ENCODE measurements around the gene NFXL1. TPM values are rescaled to one million over a fixed set of nuclear protein-coding genes. Genes with fewer than 3 reads are reported as not detected.
"Not testable (repeated sequence)": the region's sequence is repeated elsewhere in the genome, so short reads cannot be mapped to it uniquely, and the experiment has no call there.

NFXL1 gene
- total and polyA plus RNA-seq, 5 experiments from 2014 or later = 7.1 to 17.9 (median 12.1) TPM

DNA sequence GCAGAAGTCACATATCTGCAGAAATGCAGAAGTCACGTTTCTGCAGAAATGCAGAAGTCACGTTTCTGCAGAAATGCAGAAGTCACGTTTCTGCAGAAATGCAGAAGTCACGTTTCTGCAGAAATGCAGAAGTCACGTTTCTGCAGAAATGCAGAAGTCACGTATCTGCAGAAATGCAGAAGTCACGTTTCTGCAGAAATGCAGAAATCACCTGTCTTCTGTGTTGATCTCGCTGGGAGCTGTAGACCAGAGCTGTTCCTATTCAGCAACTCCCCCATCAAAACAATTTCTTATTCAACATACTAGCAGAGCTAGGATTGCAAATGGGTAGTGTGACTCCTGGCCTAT, 8.9 kb upstream of the NFXL1 start:
- H3K9me3 Mint-ChIP-seq, DNase-seq, H3K4me3 Mint-ChIP-seq, POLR2A ChIA-PET, H3K36me3 Mint-ChIP-seq, H3K27ac Mint-ChIP-seq, H3K4me1 Mint-ChIP-seq, ATAC-seq: not testable (repeated sequence)
- H3K27me3 Mint-ChIP-seq = peaks cover 11 to 28% (median 16%) of the 10 kb centered on the region in 5 donors

DNA sequence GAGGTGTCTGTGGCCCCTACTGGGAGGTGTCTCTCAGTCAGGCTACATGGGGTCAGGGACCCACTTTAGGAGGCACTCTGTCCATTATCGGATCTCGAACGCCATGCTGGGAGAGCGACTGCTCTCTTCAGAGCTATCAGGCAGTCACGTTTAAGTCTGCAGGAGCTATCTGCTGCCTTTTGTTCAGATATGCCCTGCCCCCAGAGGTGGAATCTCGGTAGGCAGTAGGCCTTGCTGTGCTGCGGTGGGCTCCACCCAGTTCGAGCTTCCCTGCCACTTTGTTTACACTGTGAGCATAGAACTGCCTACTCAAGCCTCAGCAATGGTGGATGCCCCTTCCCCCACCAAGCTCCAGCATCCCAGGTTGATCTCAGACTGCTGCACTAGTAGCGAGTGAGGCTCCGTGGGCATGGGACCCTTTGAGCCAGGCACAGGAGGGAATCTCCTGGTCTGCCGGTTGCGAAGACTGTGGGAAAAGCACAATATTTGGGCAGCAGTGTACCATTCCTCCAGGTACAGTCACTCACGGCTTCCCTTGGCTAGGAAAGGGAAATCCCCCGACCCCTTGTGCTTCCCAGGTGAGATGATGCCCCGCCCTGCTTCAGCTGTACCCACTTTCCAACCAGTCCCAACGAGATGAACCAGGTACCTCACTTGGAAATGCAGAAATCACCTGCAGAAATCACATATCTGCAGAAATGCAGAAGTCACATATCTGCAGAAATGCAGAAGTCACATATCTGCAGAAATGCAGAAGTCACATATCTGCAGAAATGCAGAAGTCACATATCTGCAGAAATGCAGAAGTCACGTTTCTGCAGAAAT, 8.3 kb upstream of the NFXL1 start:
- not testable (repeated sequence) for ATAC-seq

DNA sequence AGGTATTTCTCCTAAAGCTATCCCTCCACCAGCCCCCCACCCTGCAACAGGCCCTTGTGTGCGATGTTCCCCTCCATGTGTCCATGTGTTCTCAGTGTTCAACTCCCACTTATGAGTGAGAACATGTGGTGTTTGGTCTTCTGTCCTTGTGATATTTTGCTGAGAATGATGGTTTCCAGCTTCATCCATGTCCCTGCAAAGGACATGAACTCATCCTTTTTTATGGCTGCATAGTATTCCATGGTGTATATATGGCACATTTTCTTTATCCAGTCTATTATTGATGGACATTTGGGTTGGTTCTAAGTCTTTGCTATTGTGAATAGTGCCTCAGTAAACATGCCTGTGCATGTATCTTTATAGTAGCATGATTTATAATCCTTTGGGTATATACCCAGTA, 2.8 kb upstream of the NFXL1 start:
- H3K4me3 Mint-ChIP-seq = not testable (repeated sequence)

More for the DNA sequence above, 8.3 kb upstream of the NFXL1 start:
- H3K4me3 Mint-ChIP-seq = peak overlapping the region in 1 of 10 donors; percentile 42
- H3K27me3 Mint-ChIP-seq = peaks cover 10 to 26% (median 16%) of the 10 kb centered on the region in 5 donors
- POLR2A ChIA-PET, H3K9me3 Mint-ChIP-seq, H3K4me1 Mint-ChIP-seq, DNase-seq, H3K36me3 Mint-ChIP-seq, H3K27ac Mint-ChIP-seq: not testable (repeated sequence)

DNA sequence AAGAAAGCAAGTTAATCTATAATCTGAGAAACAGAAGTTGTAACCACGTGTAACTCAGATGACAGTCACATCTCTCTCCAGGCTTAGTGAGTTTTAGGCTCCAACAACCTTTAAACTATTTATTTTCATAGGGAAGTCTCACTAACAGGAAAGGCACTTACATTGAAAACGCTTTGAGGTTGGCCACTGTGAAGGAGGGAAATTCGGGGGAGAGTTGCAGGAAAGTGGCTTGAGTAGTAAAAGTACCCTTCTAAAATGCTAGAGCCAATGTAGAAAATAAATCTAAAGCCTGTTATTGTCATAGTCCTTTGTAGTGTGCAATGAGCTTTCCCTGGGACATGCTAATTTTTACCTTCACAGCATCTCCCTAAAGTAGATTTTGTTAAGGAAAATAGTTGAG, 995 bp upstream of the NFXL1 start:
- POLR2A ChIA-PET = interaction anchor here (0.5 to 0.7 kb wide), 2 partner anchors 23 to 224 kb away, joined by 3 to 4 read pairs; no protein-coding TSS in a partner anchor
- Mint-ChIP-seq H3K9me3 (no peaks in the 10 kb centered on the region), H3K4me3 (peak overlapping the region in 8 of 10 donors; percentile 89 to 99 (median 98)), H3K27me3 (peaks cover 0 to 2% (median 0%) of the 10 kb centered on the region in 5 donors), H3K27ac (peak overlapping the region in 2 of 10 donors; percentile 17 to 46), H3K36me3 (peaks cover 4 to 9% (median 5%) of the 10 kb centered on the region in 3 donors), H3K4me1 (peaks cover 19 to 34% (median 32%) of the 10 kb centered on the region in 4 donors)
- DNase-seq (no peak), ATAC-seq (no peak)

More for the DNA sequence above, 2.8 kb upstream of the NFXL1 start:
- ATAC-seq, POLR2A ChIA-PET, H3K9me3 Mint-ChIP-seq, DNase-seq, H3K27ac Mint-ChIP-seq, H3K36me3 Mint-ChIP-seq: not testable (repeated sequence)
- H3K27me3 Mint-ChIP-seq = peaks cover 0 to 10% (median 4%) of the 10 kb centered on the region in 5 donors
- H3K4me1 Mint-ChIP-seq = peaks cover 15 to 23% (median 20%) of the 10 kb centered on the region in 4 donors

DNA sequence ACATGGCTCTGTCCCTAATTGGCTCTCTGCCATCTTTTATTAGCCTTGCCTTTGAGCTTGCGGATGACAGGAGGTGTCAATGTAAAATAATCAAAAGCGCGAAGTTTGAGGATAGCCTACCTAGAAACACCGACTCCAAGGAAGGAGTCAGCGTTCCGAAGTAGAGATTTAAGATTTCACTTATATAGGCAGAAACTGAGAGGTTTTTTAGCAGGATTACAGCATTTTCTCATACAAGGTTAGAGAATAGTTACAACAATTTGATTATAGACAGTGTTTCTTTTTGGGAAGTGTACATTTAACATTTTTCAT, 499 bp upstream of the NFXL1 start:
- Mint-ChIP-seq H3K4me1 (peaks cover 19 to 36% (median 32%) of the 10 kb centered on the region in 4 donors), H3K36me3 (peaks cover 5 to 14% (median 7%) of the 10 kb centered on the region in 3 donors), H3K27me3 (peaks cover 0 to 2% (median 0%) of the 10 kb centered on the region in 5 donors), H3K27ac (peak overlapping the region; percentile 39 to 99 (median 92)), H3K4me3 (peak overlapping the region; percentile 89 to 99 (median 98)), H3K9me3 (no peaks in the 10 kb centered on the region)
- POLR2A ChIA-PET = interaction anchor here (0.5 to 1.7 kb wide), 5 partner anchors 10 to 866 kb away, joined by 3 to 7 read pairs (median 3); no protein-coding TSS in a partner anchor
- ATAC-seq (peak in 1 of 2 donors; percentile 30), DNase-seq (no peak)

DNA sequence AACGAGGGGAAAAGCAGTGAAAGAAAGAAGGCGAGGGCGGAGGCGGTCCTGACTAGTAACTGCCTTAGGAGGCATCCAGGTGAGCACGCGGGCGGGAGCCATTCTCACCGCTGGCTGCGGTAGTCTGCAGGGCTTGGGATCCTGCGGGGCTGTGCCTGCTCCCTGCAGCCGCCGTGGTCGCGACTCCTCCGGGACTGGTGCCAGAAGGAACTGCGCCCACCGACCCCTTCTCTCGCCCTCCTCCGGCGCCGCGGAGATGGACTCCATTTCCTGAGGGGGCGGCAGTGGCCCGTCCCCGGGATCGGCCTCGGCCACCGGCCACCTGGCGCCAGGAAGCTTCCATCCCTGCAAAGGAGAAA, 543 bp downstream of the NFXL1 start:
- Mint-ChIP-seq H3K27me3 (no peaks in the 10 kb centered on the region), H3K27ac (peak overlapping the region; percentile 82 to 99 (median 96)), H3K4me1 (peaks cover 19 to 41% (median 34%) of the 10 kb centered on the region in 4 donors), H3K4me3 (peak overlapping the region; percentile 89 to 99 (median 98)), H3K36me3 (peaks cover 5 to 19% (median 10%) of the 10 kb centered on the region in 3 donors), H3K9me3 (no peaks in the 10 kb centered on the region)
- POLR2A ChIA-PET = interaction anchor here (0.7 to 1.7 kb wide), 3 partner anchors 9 to 867 kb away, joined by 3 to 7 read pairs (median 3); no protein-coding TSS in a partner anchor
- DNase-seq (peak in 8 of 10 donors; percentile 3 to 32 (median 23)), ATAC-seq (peak; percentile 12 to 36)

DNA sequence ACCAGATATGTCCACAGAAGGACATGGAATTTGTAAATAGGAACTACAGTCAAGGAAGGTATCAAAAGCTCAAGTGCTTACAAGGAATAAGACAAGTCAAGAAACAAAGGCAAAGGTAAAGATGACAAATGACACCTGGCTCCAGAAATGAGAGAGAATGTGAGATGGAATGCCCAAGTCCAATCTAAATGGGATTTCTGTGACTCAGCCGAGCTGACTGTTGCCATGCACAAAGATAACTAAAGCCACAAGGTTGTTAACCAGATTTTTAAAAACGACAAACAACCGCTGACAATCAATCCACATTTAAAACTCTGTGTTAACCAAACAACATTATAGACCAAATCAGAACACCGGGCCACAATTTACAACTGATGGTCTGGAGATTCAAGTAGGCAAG, 1.1 kb downstream of the NFXL1 start:
- POLR2A ChIA-PET = interaction anchor here (1.7 kb wide), 1 partner anchor 9 kb away, joined by 7 read pairs; no protein-coding TSS in a partner anchor
- H3K27ac Mint-ChIP-seq = peak overlapping the region; percentile 82 to 99 (median 96)
- DNase-seq = peak in 1 of 10 donors; percentile 4
- H3K36me3 Mint-ChIP-seq = peaks cover 5 to 24% (median 10%) of the 10 kb centered on the region in 3 donors
- no peaks in the 10 kb centered on the region for H3K9me3 Mint-ChIP-seq
- H3K4me3 Mint-ChIP-seq = peak overlapping the region; percentile 89 to 99 (median 98)
- ATAC-seq = no peak
- no peaks in the 10 kb centered on the region for H3K27me3 Mint-ChIP-seq
- peaks cover 20 to 43% (median 35%) of the 10 kb centered on the region in 4 donors for H3K4me1 Mint-ChIP-seq

DNA sequence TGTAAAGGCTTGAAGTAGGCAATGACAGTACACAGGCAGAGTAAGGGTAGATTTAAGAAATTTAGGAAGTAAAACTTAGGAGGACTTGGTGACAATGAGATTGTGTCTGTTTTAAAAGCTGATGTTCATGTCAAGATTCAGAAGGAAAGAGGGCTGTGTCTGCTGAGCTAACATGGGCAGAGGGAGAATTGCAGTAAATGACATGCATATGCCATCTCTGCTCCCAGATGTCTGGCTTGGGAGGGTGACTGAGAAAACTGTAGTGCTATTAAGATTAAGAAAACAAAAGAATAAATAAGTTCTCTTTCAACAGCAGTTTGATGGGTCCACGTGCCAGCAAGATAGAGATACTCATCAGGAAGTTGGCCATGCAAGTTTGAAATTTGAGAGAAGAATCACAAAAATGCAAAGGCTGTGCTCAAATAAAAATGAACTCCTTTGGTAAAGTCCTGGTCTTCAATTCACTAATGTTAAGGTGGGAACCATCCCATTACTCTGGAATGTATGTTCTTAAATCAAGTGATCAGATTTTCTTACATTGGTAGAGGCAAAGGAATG, 7.2 kb downstream of the NFXL1 start:
- H3K27ac Mint-ChIP-seq = no peak overlapping the region
- no peak for ATAC-seq
- POLR2A ChIA-PET = no interaction called here
- H3K9me3 Mint-ChIP-seq = no peaks in the 10 kb centered on the region
- DNase-seq = no peak
- no peak overlapping the region for H3K4me3 Mint-ChIP-seq
- H3K36me3 Mint-ChIP-seq = peaks cover 4 to 69% (median 28%) of the 10 kb centered on the region in 3 donors
- no peaks in the 10 kb centered on the region for H3K27me3 Mint-ChIP-seq
- peaks cover 11 to 32% (median 18%) of the 10 kb centered on the region in 4 donors for H3K4me1 Mint-ChIP-seq

DNA sequence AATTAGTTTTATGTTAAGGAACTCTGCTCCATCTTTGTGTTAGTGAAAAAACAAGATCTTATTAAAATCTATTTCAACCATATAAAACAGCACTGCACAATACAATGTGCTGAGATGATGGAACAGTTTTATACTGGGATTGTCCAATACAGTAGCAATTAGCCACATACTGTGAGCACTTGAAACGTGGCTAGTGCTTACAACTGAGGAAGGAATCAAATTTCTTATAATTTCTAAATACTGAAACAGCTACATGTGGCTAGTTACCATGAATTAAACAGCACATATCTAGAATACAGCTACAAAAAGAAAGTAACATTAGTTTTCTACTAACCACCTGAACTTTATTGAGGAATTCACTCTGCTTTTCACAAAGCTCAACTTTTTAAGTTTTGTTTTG, 14.7 kb downstream of the NFXL1 start:
- DNase-seq = no peak
- ATAC-seq = no peak
- POLR2A ChIA-PET = no interaction called here

DNA sequence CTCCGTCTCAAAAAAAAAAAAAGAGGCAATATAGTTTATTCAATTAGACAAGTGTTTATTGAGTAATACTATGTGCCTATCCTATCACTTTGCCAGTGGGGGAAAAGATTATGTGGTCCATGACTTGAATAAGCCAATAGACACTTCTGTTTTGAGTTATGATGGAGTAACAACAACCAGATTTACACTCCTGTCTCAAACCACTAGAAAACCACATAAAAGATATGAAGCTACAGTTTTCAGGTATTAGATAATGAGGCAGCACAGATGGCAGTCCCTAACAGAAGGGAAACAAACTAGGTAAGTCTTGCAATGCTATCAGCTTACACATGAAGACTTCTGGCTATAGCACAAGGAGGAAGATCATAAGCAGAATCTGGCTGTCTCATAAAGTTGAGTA, 22.5 kb downstream of the NFXL1 start:
- Mint-ChIP-seq H3K36me3 (peaks cover 0 to 84% (median 43%) of the 10 kb centered on the region in 3 donors), H3K4me1 (peaks cover 5 to 9% (median 7%) of the 10 kb centered on the region in 4 donors), H3K27ac (peak overlapping the region in 4 of 10 donors; percentile 11 to 70 (median 36))

More for the DNA sequence above, 14.7 kb downstream of the NFXL1 start:
- Mint-ChIP-seq H3K9me3 (no peaks in the 10 kb centered on the region), H3K4me3 (no peak overlapping the region), H3K27ac (no peak overlapping the region), H3K36me3 (peaks cover 0 to 85% (median 40%) of the 10 kb centered on the region in 3 donors), H3K27me3 (no peaks in the 10 kb centered on the region), H3K4me1 (peaks cover 0 to 2% (median 0%) of the 10 kb centered on the region in 4 donors)

DNA sequence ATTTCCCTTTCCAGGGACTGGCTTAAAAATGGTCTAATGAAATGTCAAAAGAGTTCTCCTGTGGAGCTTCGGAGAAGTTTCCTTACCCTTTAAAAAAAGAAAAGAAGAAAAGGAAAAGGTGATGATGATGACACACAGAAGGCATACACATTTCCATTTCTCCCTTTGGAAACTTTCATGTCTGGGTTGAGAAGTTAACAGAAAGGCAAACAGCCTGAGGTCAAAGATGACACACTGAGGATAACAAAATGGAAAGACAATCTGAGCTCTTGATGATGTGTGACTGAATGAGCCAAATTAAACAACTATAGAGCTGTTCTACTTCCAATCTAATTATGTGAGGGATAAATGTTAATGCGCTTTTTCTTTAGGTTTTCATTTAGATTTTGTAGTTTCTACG, 32.2 kb downstream of the NFXL1 start:
- peaks cover 0 to 2% (median 0%) of the 10 kb centered on the region in 4 donors for H3K4me1 Mint-ChIP-seq
- peaks cover 13 to 77% (median 42%) of the 10 kb centered on the region in 3 donors for H3K36me3 Mint-ChIP-seq
- POLR2A ChIA-PET = no interaction called here
- ATAC-seq (no peak), DNase-seq (no peak)
- H3K27ac Mint-ChIP-seq = no peak overlapping the region
- H3K4me3 Mint-ChIP-seq = no peak overlapping the region
- H3K27me3 Mint-ChIP-seq = no peaks in the 10 kb centered on the region
- no peaks in the 10 kb centered on the region for H3K9me3 Mint-ChIP-seq

More for the DNA sequence above, 22.5 kb downstream of the NFXL1 start:
- H3K27me3 Mint-ChIP-seq = no peaks in the 10 kb centered on the region
- ATAC-seq = peak in 1 of 2 donors; percentile 39
- H3K9me3 Mint-ChIP-seq = no peaks in the 10 kb centered on the region
- DNase-seq = peak in 1 of 10 donors; percentile 4
- no peak overlapping the region for H3K4me3 Mint-ChIP-seq
- POLR2A ChIA-PET = no interaction called here

DNA sequence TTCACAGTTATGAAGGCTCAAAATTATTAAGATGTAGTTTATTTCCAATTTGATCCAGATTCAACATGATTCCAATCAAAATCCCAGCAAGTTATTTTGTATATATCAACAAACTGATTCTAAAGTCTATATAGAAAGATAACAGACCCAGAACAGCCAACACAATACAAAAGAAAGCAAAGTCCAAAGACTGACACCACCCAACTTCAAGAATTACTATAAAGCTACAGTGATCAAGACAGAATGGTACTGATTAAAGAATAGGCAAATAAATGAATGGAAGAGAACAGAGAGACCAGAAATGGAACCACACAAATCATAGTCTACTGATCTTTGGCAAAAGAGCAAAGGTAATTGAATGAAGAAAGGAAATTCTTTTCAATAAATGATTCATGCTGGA, 34.9 kb downstream of the NFXL1 start:
- no peak for ATAC-seq
- H3K36me3 Mint-ChIP-seq = peaks cover 26 to 77% (median 54%) of the 10 kb centered on the region in 3 donors
- H3K9me3 Mint-ChIP-seq = no peaks in the 10 kb centered on the region
- no peak overlapping the region for H3K4me3 Mint-ChIP-seq
- peak overlapping the region in 2 of 10 donors; percentile 27 to 39 for H3K27ac Mint-ChIP-seq
- POLR2A ChIA-PET = interaction anchor here (0.5 kb wide), 1 partner anchor 46 kb away, joined by 4 read pairs; no protein-coding TSS in a partner anchor
- DNase-seq = no peak
- no peaks in the 10 kb centered on the region for H3K27me3 Mint-ChIP-seq
- H3K4me1 Mint-ChIP-seq = peaks cover 0 to 5% (median under 1%) of the 10 kb centered on the region in 4 donors
